Myometrial cell (primary cell): ENCODE data around the gene ARHGAP15. TPM values are rescaled to one million over a fixed set of nuclear protein-coding genes. Genes with fewer than 3 reads are reported as not detected.

Experiments
- total RNA-seq: library from RNA; depleted of rRNA; stranded (reverse); fragments of >200 nt; gene quantifications from 2 replicates; pipeline ENCODE4 v1.2.3, GENCODE V29; 2015

ARHGAP15 gene
- not detected in 2 replicates for total RNA-seq

GRCh38 chr2:143128681-143129580, at the start of gene ARHGAP15:
Gene ARHGAP15, plus strand, starts transcription at chr2:143129419.

